GM12892 (cell line): ENCODE results near the gene UBXN6.

Experiments used
- POLR2A ChIP-seq: IDR thresholded peaks from 2 replicates; pipeline ENCODE4 v1.6.1; 2011; ENCODE audit warnings: low read depth, low read length, control low read depth
- POLR2AphosphoS5 ChIP-seq: IDR thresholded peaks from 2 replicates; pipeline ENCODE4 v1.6.1; 2011; ENCODE audit warnings: low read depth, low read length, control low read depth
- TAF1 ChIP-seq: IDR thresholded peaks from 2 replicates; pipeline ENCODE4 v1.6.1; 2011; ENCODE audit warnings: low read depth, mild to moderate bottlenecking, control low read depth, low read length, borderline replicate concordance

GRCh38 chr19:4456476-4456842 lies 1.1 kb downstream of the UBXN6 start:
- TF ChIP-seq POLR2A (no peak), TAF1 (no peak), POLR2AphosphoS5 (no peak)
